HepG2 (cell line): ENCODE results near the gene AGAP1. TPM values are rescaled to one million over a fixed set of nuclear protein-coding genes. Genes with fewer than 3 reads are reported as not detected.

ENCODE experiments used
- BCL6 ChIP-seq: IDR thresholded peaks from 2 replicates; pipeline ENCODE4 v1.6.1; 2016; ENCODE audit warnings: missing genetic modification reagents, missing compliant biosample characterization
- CCAR2 ChIP-seq: fragments of 200-400 bp; formaldehyde crosslinking; optimal IDR thresholded peaks from 2 replicates; pipeline ENCODE3; 2018; ENCODE audit warnings: low read depth, mild to moderate bottlenecking, low read length, moderate library complexity
- ELF3 ChIP-seq: IDR thresholded peaks from 2 replicates; pipeline ENCODE4 v1.6.1; 2016; ENCODE audit warnings: missing genetic modification reagents, missing compliant biosample characterization
- ETV6 ChIP-seq: sonication (generic); formaldehyde crosslinking; conservative IDR thresholded peaks from 2 replicates; pipeline ENCODE4 v1.4.0; 2020; ENCODE audit warnings: missing genetic modification reagents
- FOXA3 ChIP-seq: IDR thresholded peaks from 2 replicates; pipeline ENCODE4 v1.6.1; 2016; ENCODE audit warnings: missing genetic modification reagents, missing compliant biosample characterization
- GLI4 ChIP-seq: sonication (generic); formaldehyde crosslinking; IDR thresholded peaks from 2 replicates; pipeline ENCODE4 v1.5.1; 2020; ENCODE audit warnings: missing genetic modification reagents, mild to moderate bottlenecking, moderate library complexity, borderline replicate concordance
- HOXA3 ChIP-seq: sonication (generic); formaldehyde crosslinking; IDR thresholded peaks from 2 replicates; pipeline ENCODE4 v1.5.0; 2020; ENCODE audit warnings: missing genetic modification reagents
- IRF2 ChIP-seq: IDR thresholded peaks from 2 replicates; pipeline ENCODE4 v1.6.1; 2018; ENCODE audit warnings: missing genetic modification reagents, missing compliant biosample characterization
- LCORL ChIP-seq, 2 experiments: fragments of 450-650 bp in 1 of 2; sonication (generic) in 1 of 2; formaldehyde crosslinking in 1 of 2; IDR thresholded peaks; 2 replicates each; pipeline versions ENCODE4 v1.5.0 to v1.6.1; 2017 to 2020; ENCODE audit warnings: antibody characterized with exemption in 1 of 2, missing genetic modification reagents in 1 of 2
- MBNL3 ChIP-seq: fragments of 250-450 bp; sonication (Bioruptor Pico); conservative IDR thresholded peaks from 2 replicates; pipeline ENCODE4 v1.8.0; 2022; ENCODE audit warnings: mild to moderate bottlenecking, inconsistent platforms
- MLX ChIP-seq: IDR thresholded peaks from 2 replicates; pipeline ENCODE4 v1.6.1; 2016
- MXI1 ChIP-seq: IDR thresholded peaks from 3 replicates; pipeline ENCODE4 v1.6.1; 2012; ENCODE audit warnings: low read depth, low read length, inconsistent platforms, borderline replicate concordance
- NR2F6 ChIP-seq, 2 experiments: IDR thresholded peaks; 2 replicates each; pipeline ENCODE4 v1.6.1; 2016; ENCODE audit warnings: antibody characterized with exemption in 1 of 2, mild to moderate bottlenecking in 1 of 2
- PPARG ChIP-seq: conservative IDR thresholded peaks from 2 replicates; pipeline ENCODE4 v1.6.1; 2016; ENCODE audit warnings: missing biosample characterization, missing genetic modification reagents
- PRDM10 ChIP-seq: sonication (generic); formaldehyde crosslinking; IDR thresholded peaks from 2 replicates; pipeline ENCODE4 v1.4.0; 2020; ENCODE audit warnings: low read depth, missing genetic modification reagents
- REPIN1 ChIP-seq: sonication (generic); formaldehyde crosslinking; IDR thresholded peaks from 2 replicates; pipeline ENCODE4 v1.8.0; 2022; ENCODE audit warnings: missing genetic modification reagents, low read depth, mild to moderate bottlenecking, borderline replicate concordance
- SETDB1 ChIP-seq: sonication (generic); formaldehyde crosslinking; IDR thresholded peaks from 2 replicates; pipeline ENCODE4 v1.5.1; 2020; ENCODE audit warnings: missing genetic modification reagents, mild to moderate bottlenecking, borderline replicate concordance
- U2AF1 ChIP-seq: fragments of 200-400 bp; formaldehyde crosslinking; optimal IDR thresholded peaks from 2 replicates; pipeline ENCODE3; 2017; ENCODE audit warnings: mild to moderate bottlenecking, low read depth, low read length
- ZNF547 ChIP-seq: sonication (generic); formaldehyde crosslinking; IDR thresholded peaks from 2 replicates; pipeline ENCODE4 v1.5.1; 2020; ENCODE audit warnings: mild to moderate bottlenecking, missing genetic modification reagents
- ZNF670 ChIP-seq: sonication (generic); formaldehyde crosslinking; IDR thresholded peaks from 2 replicates; pipeline ENCODE4 v1.8.0; 2022; ENCODE audit warnings: mild to moderate bottlenecking, missing genetic modification reagents, borderline replicate concordance
- polyA plus RNA-seq, 8 experiments: library from polyadenylated mRNA; depleted of rRNA in 3 of 8; stranded (reverse) in 7 of 8; unstranded in 1 of 8; fragments of >200 nt; fragmentation: Illumina TruSeq in 4 of 8; extraction: Trizol in 4 of 8; gene quantifications; 2 replicates each; pipeline versions ENCODE4 v1.2.1 to v1.2.3, GENCODE V29; 2011 to 2016; ENCODE audit warnings: low read depth in 4 of 8, missing spikeins in 1 of 8, mixed read lengths in 1 of 8; ENCODE audit not compliant: insufficient read depth in 1 of 8
- total RNA-seq, 5 experiments: library from RNA; depleted of rRNA; stranded (reverse); fragments of >200 nt; fragmentation: Illumina TruSeq; extraction: Trizol; gene quantifications; 2 replicates each; pipeline ENCODE4 v1.2.3, GENCODE V29; 2016; ENCODE audit warnings: low read depth in 1 of 5
- TF ChIP-seq, protein P1 (sequence below): sonication (generic); formaldehyde crosslinking; IDR thresholded peaks from 2 replicates; pipeline ENCODE4 v1.4.0; 2020; ENCODE audit warnings: missing genetic modification reagents
- TF ChIP-seq, protein P2 (sequence below): IDR thresholded peaks from 2 replicates; pipeline ENCODE4 v1.6.1; 2018; ENCODE audit warnings: missing genetic modification reagents

AGAP1 gene
- total and polyA plus RNA-seq, 2 of the 13 experiments (the other 11 are each of a cell fraction or from before 2014, with no cell fraction given) = 21.2 to 32.7 TPM

DNA sequence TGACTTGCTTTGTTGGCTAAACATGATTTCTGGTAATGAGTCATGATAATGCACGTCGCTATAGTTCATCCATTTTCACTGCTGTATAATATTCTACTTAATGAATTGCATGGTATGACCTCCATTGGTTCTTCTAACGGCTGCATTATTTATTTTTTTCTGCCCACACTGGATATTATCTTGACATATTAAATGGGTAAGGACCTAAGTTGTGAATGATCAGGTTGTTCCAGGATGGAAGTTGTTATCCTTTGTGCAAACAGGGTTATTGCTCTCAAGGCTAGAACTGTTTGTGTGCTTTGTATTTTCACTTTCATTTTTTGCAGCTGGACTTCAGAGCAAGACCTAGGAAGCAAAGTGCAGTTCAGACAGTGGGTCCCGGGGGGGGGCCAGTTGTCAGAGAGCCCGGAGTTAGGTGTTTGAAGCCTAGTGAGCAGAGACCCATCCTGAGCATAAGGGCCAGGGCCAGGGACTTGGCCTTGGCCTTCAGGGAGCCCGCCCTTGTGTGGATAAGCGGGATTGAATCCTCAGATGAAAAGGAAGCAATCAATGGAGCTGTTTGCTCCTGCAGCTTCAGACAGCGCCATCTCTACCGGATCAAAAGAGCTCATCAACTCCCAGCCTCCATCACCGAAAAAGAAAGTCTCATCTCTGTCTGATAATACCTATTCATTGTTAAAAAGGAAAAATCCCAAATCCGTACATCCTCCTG is 48.2 kb downstream of the AGAP1 start (continued):
- TF ChIP-seq PRDM10 (CRISPR knock-in tag) = no peak
- TF ChIP-seq LCORL (IDR thresholded peaks at IDR 0.05) = no peak
- 0 out of 2 replicates have a peak, but pooled peaks have one; percentile 81 for TF ChIP-seq LCORL (CRISPR knock-in tag; IDR thresholded peaks at IDR 0.05)
- TF ChIP-seq GLI4 (CRISPR knock-in tag) = peak; percentile 22; the same call in 1 of the 2 replicates
- peak; percentile 94 for TF ChIP-seq FOXA3 (CRISPR knock-in tag)
- TF ChIP-seq ETV6 = peak; percentile 87
- peak; percentile 58 for TF ChIP-seq CCAR2
- TF ChIP-seq ZNF670 (CRISPR knock-in tag) = peak; percentile 95
- peak; percentile 60; the same call in 1 of the 2 replicates for TF ChIP-seq PPARG (CRISPR knock-in tag)
- TF ChIP-seq ELF3 (CRISPR knock-in tag) = peak; percentile 90
- TF ChIP-seq SETDB1 (CRISPR knock-in tag) = no peak
- peak; percentile 57; the same call in 1 of the 2 replicates for TF ChIP-seq MLX (CRISPR knock-in tag)
- no peak for TF ChIP-seq ZNF547 (CRISPR knock-in tag)
- TF ChIP-seq NR2F6 (IDR thresholded peaks at IDR 0.05) = peak; percentile 91
- peak; percentile 96 for TF ChIP-seq NR2F6 (CRISPR knock-in tag; IDR thresholded peaks at IDR 0.05)
- peak; percentile 92 for TF ChIP-seq HOXA3 (CRISPR knock-in tag)
- peak; percentile 100 for TF ChIP-seq IRF2 (CRISPR knock-in tag)
- peak; percentile 95 for TF ChIP-seq BCL6 (CRISPR knock-in tag)
- TF ChIP-seq, protein P1, sequence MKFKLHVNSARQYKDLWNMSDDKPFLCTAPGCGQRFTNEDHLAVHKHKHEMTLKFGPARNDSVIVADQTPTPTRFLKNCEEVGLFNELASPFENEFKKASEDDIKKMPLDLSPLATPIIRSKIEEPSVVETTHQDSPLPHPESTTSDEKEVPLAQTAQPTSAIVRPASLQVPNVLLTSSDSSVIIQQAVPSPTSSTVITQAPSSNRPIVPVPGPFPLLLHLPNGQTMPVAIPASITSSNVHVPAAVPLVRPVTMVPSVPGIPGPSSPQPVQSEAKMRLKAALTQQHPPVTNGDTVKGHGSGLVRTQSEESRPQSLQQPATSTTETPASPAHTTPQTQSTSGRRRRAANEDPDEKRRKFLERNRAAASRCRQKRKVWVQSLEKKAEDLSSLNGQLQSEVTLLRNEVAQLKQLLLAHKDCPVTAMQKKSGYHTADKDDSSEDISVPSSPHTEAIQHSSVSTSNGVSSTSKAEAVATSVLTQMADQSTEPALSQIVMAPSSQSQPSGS = no peak; the same call in 1 of the 2 replicates
- no peak for TF ChIP-seq MBNL3
- TF ChIP-seq REPIN1 (CRISPR knock-in tag) = peak; percentile 93
- peak; percentile 77; the same call in 1 of the 3 replicates for TF ChIP-seq MXI1
- TF ChIP-seq, protein P2, sequence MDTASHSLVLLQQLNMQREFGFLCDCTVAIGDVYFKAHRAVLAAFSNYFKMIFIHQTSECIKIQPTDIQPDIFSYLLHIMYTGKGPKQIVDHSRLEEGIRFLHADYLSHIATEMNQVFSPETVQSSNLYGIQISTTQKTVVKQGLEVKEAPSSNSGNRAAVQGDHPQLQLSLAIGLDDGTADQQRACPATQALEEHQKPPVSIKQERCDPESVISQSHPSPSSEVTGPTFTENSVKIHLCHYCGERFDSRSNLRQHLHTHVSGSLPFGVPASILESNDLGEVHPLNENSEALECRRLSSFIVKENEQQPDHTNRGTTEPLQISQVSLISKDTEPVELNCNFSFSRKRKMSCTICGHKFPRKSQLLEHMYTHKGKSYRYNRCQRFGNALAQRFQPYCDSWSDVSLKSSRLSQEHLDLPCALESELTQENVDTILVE (CRISPR knock-in tag) = peak; percentile 88
- no peak for TF ChIP-seq U2AF1
